Measurements from ENCODE around the gene BIRC2. TPM values are rescaled to one million over a fixed set of nuclear protein-coding genes. Genes with fewer than 3 reads are reported as not detected.

Gene BIRC2
- total and polyA plus RNA-seq, 12 donors: 25.8 to 112 (median 48.1) TPM

GRCh38 chr11:102319544-102319943, 27.5 kb upstream of the BIRC2 start:
- WGBS, 4 donors: 88 to 94% (median 92%) methylated on average over 2 of the region's 2 CpGs
- Histone ChIP-seq H3K4me3 (no peak overlapping the region), H3K4me1 (replicated peaks in 1 of 2) (peaks cover 0 to 9% of the 10 kb centered on the region in 2 donors), H3K9me3 (replicated peaks in 1 of 3) (no peaks in the 10 kb centered on the region), H3K27me3 (no peaks in the 10 kb centered on the region), H3K27ac (no peak overlapping the region), H3K36me3 (replicated peaks in 1 of 2) (no peaks in the 10 kb centered on the region)
- DNase-seq: no peak
- intact Hi-C loops (cut with DNase I): no loop called here
- TF ChIP-seq POLR2A (IDR thresholded peaks at IDR 0.05) (no peak), CTCF (IDR thresholded peaks at IDR 0.05) (no peak)

DNA sequence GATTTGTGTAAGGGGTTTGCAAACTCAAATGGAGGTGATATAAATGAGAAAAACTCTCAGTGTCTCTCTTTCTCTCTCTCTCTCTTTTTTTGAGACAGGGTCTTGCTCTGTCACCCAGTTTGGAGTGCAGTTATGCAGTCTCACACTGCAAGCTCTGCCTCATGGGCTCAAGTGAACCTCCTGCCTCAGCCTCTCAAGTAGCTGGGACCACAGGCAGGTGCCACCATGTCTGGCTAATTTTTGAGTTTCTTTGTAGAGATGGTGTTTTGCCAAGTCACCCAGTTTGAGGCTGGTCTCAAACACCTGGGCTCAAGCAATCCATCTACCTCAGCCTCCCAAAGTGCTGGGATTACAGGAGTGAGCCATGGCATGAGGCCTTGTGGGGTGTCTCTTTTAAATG, 26.8 kb upstream of the BIRC2 start:
- Histone ChIP-seq H3K4me1 (replicated peaks in 1 of 2) (peaks cover 0 to 9% of the 10 kb centered on the region in 2 donors), H3K27ac (peak overlapping the region in 1 of 5 donors; percentile 18), H3K27me3 (no peaks in the 10 kb centered on the region), H3K4me3 (no peak overlapping the region), H3K9me3 (replicated peaks in 1 of 3) (no peaks in the 10 kb centered on the region), H3K36me3 (replicated peaks in 1 of 2) (no peaks in the 10 kb centered on the region)
- DNase-seq: peak in 1 of 7 donors; percentile 46
- intact Hi-C loops (cut with DNase I): no loop called here
- TF ChIP-seq CTCF (IDR thresholded peaks at IDR 0.05) (no peak), POLR2A (IDR thresholded peaks at IDR 0.05) (no peak)

GRCh38 chr11:102320679-102321078, 26.3 kb upstream of the BIRC2 start:
- TF ChIP-seq POLR2A (IDR thresholded peaks at IDR 0.05) (no peak), CTCF (IDR thresholded peaks at IDR 0.05) (no peak)
- Histone ChIP-seq H3K4me3 (no peak overlapping the region), H3K4me1 (replicated peaks in 1 of 2) (peaks cover 0 to 9% of the 10 kb centered on the region in 2 donors), H3K27ac (peak overlapping the region in 1 of 5 donors; percentile 18), H3K36me3 (replicated peaks in 1 of 2) (no peaks in the 10 kb centered on the region), H3K27me3 (no peaks in the 10 kb centered on the region), H3K9me3 (replicated peaks in 1 of 3) (no peaks in the 10 kb centered on the region)
- intact Hi-C loops (cut with DNase I): no loop called here
- DNase-seq: peak in 1 of 7 donors; percentile 54

- Histone ChIP-seq H3K4me1 (replicated peaks in 1 of 2) (peaks cover 0 to 9% of the 10 kb centered on the region in 2 donors), H3K27ac (no peak overlapping the region), H3K27me3 (no peaks in the 10 kb centered on the region), H3K9me3 (replicated peaks in 1 of 3) (no peaks in the 10 kb centered on the region), H3K36me3 (replicated peaks in 1 of 2) (no peaks in the 10 kb centered on the region), H3K4me3 (no peak overlapping the region)
- no peak for DNase-seq
- intact Hi-C loops (cut with DNase I): no loop called here
- 31 to 46% (median 44%) methylated on average over 2 of the region's 2 CpGs for WGBS, 4 donors
- no peak for TF ChIP-seq CTCF (IDR thresholded peaks at IDR 0.05)
- TF ChIP-seq POLR2A (IDR thresholded peaks at IDR 0.05): no peak
Measured at GRCh38 chr11:102322560-102322959, 24.5 kb upstream of the BIRC2 start.
